ENCODE results near the gene CC2D2B.

GRCh38 chr10:95872158-95872711, 35.5 kb upstream of the CC2D2B start:
- TF ChIP-seq ATF2 (IDR thresholded peaks at IDR 0.05; ENCODE audit: low read length), result no peak
- no peak for TF ChIP-seq CTCF (IDR thresholded peaks at IDR 0.05; ENCODE audit: control extremely low read depth in 1 of 3, insufficient read depth in 1 of 3, low read depth in 1 of 3, low read length in 3 of 3)
- no peak for TF ChIP-seq SP4 (IDR thresholded peaks at IDR 0.05; ENCODE audit: low read length)
- TF ChIP-seq TCF12 (IDR thresholded peaks at IDR 0.05; ENCODE audit: low read depth, low read length), result no peak
- TF ChIP-seq MAX (IDR thresholded peaks at IDR 0.05), result no peak
- no peak for TF ChIP-seq EP300 (IDR thresholded peaks at IDR 0.05; ENCODE audit: borderline replicate concordance in 1 of 2, low read depth in 2 of 2, low read length in 2 of 2)
- TF ChIP-seq RFX5 (IDR thresholded peaks at IDR 0.05; ENCODE audit: borderline replicate concordance, low read depth, low read length), result no peak
- TF ChIP-seq RBBP5 (IDR thresholded peaks at IDR 0.05; ENCODE audit: borderline replicate concordance, low read depth, low read length), result no peak
- TF ChIP-seq POLR2A (IDR thresholded peaks at IDR 0.05; ENCODE audit: control extremely low read depth in 1 of 2, low read depth in 2 of 2, low read length in 2 of 2), result no peak
- no peak for TF ChIP-seq POLR2AphosphoS5 (IDR thresholded peaks at IDR 0.05; ENCODE audit: low read depth, low read length)

All from H1 (cell line).